HG02840 (cell line): ENCODE data around the gene SPAAR.
"Not testable (repeated sequence)": the region's sequence is repeated elsewhere in the genome, so short reads cannot be mapped to it uniquely, and the experiment has no call there.

ENCODE experiments used
- ATAC-seq: cut with Tn5 transposase; IDR thresholded peaks from one replicate; pipeline ENCODE4 v1.9.1; 2021; ENCODE audit warnings: mild to moderate bottlenecking, moderate library complexity, moderate number of reproducible peaks; ENCODE audit not compliant: unreplicated experiment, low FRiP score

The SPAAR gene

DNA sequence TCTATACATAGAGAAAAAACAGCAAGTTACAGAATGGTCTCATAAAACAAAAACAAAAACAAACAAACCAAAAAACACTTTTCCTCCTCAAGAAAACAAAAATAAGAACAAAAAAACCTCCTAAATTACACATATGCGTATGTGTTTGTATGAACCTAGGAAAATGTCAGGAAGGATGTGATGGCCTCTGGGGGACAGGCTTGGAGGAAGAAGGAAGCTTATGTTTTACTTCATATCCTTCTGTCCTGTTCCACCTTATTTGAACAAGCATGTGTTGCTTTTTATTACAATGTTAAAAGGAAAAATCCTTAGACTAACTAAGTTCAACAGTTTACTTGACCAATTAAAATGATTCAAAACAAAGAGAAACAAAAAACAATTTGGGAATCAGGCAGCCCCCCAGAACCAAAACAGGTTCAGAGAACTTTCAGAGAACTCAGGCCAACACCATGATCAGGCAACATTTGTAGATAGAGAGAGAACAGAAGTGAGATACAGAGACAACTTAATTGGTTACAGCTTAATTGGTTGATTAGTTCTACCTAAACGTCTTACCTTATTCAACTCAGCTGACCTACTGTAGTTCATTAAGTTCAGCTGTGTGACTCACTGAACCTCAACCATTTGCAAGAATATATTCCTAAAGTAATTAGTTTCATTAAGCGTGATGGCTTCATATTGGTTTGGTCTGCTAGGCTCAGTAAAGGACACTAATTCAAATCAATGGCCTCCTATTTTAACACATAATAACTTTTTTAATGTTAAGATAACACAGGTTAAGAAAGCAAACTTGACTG lies 10.1 kb downstream of the SPAAR start:
- ATAC-seq, result no peak

DNA sequence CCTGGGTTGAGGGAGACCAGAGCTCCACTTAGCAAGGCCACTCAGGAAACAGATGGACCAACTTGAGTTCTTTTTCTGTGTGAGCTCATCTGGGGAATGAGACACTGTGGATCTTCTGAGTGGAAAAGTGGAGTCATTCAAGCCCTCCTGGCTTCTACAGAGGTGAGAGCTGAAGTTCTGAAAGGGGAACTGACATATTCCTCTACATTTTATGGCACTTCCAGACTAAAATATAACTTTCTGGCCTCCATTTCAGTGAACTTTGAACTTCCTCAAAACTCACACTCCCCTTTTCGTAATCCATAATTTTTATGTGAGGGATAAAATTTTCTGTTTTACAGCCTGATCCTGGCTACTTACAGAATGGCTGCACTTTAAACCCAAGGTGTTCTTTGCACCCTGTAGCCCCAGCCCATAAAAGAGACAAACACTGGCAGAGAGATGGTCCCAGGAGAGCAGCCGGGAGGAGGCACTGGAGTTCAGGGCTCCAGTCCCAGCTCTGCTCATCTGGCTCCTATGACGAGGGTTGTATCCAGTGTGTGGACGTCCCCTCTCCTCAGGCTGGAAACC lies 10.8 kb downstream of the SPAAR start:
- ATAC-seq, result no peak

DNA sequence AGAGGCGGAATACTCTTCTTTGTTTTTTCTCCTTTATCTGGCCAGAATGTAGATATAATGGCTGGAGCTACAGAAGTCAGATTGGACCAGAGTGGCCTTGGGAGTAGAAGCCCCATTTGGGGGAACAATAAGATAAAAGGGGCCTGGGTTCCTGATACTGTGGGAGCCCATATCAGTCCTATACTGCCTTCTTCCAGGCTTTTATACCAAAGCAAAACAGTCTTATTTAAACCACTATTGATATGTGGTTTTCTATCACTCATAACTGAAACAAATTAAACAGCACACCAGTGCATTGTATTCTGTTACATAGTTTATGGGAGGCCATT lies 14.3 kb downstream of the SPAAR start:
- ATAC-seq, result no peak

DNA sequence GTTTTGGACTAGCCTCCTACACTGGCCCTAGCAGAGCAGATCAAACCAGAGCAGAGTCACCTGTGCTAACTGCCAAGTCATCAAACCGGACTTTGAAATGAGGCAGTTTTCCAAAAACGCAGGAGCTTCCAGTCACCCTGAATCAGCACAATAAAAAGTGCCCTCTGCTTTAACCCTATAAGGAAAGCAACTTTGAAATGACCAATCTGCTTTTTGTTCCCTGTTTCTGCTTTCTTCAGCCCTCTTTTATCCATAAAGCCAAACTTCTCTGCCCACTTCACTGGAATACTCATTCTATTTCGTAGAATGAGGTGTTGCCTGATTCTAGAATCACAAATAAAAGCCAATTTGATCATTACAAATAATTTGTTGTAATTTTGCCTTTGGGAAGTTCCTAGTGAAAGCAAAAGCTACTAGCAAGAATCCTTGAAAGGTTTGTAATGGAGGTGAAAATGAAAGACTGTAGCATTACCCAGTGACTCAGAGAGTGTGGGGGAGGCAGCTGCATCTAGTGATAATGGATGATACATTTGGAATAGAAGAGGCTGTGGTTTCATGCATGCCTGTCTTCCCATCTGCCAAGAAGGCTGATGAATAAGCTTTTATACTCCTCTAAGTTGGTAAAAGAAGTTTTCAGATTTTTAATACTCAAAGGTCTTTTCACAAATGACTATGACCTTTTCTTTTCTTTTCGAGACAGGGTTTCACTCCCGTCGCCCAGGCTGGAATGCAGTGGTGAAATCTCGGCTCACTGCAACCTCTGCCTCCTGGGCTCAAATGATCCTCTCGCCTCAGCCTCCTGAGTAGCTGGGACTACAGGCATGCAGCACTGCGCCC lies 14.9 kb downstream of the SPAAR start:
- ATAC-seq, result no peak

DNA sequence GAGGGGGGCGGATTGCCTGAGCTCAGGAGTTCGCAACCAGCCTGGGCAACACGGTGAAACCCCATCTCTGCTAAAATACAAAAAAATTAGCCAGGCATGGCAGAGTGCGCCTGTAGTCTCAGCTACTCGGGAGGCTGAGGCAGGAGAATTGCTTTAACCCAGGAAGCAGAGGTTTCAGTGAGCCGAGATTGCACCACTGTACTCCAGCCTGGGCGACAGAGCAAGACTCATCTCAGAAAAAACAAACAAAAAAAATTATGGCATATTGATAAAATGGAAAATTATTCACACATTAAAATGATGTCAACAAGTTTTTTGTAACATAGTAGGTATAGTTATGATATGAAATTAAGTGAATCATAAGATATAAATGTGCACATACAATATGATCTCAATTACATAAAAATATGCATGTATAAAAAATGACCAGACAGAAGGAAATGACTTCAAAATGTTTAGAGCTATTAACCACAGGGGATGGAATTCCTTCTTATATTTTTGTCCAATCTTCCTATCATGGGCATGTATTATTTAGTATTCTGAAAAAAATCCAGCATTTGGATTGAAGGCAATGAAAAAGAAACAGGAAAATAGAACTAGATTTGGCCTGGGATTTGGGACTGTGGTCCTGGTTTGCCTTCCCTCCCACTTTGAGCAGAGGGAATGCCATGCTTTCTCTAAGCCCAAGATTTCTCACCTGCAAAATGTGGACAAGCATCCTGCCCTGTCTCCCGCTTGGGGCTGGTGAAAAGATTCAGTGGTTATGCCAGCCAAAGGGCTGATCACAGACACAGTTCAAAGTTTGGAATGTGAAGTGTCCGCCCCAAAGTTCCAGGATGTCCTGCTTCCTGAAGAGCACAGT lies 19.5 kb downstream of the SPAAR start:
- no peak for ATAC-seq

- ATAC-seq, result no peak
Measured at GRCh38 chr9:35929453-35929718, 20.1 kb downstream of the SPAAR start.

- no peak for ATAC-seq
Measured at GRCh38 chr9:35930521-35930920, 21.2 kb downstream of the SPAAR start.

GRCh38 chr9:35930989-35931388 lies 21.7 kb downstream of the SPAAR start:
- ATAC-seq, result no peak

- no peak for ATAC-seq
Measured at GRCh38 chr9:35932735-35933134, 23.4 kb downstream of the SPAAR start.

DNA sequence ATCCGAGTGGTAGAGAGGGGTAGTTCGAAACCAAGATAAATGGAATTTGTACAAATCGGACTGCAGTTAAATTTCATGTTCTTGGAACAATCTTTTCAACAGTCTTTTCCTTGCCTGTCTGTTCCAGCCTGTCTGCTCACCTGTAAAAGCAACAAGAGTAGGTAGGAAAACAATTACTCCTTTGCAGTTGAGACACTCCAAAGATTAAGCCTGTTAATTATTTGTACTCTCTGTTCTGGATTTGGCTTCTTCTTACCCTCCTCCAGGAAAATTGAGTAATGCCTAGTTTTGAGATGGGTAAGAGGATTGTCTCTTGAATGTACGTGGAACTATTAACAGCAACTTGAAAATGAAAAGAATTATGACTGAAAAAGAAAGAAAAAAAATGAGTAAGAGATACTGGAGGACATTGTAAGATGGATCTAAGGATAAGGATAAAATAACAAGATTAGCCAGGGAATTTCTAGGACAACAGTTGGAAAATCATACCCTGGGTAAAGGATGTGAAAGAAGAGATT lies 24.3 kb downstream of the SPAAR start:
- ATAC-seq, result no peak

- ATAC-seq, result not testable (repeated sequence)
Measured at GRCh38 chr9:35934069-35934468, 24.8 kb downstream of the SPAAR start.

DNA sequence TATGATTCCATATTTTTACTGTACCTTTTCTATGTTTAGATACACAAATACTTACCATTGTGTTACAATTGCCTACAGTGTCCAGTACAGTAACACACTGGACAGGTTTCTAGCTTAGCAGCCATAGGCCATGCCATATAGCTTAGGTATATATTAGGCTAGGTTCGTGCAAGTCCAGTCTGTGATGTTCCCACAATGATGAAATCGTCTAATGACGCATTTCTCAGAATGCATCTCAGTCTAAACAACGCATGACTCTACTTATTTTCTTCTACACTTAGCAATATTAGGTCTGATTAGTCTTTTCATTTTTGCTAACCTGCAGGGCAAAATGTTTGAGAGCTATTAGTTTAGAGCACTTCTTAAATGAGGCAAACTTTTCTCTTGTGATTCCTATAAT lies 26.0 kb downstream of the SPAAR start:
- ATAC-seq, result no peak

- ATAC-seq, result no peak
Measured at GRCh38 chr9:35935755-35936509, 26.6 kb downstream of the SPAAR start.

DNA sequence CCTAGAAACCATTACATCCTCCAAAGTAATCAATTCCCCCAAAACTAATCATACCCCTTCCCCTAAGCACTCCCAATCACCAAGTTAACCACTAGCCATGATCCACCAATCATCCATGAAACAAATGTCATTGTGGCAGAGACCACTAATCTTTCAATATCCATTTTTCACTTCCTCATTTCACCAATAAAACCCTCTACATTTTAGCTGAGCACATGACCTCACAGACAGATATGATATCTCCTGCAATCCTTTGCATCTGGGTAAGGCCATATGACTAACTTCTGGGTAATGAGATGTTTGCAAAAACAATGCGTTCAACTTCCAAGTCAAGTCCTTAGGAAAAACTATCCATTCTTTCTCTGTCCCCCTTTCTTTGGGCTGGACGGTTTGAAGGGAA lies 27.9 kb downstream of the SPAAR start:
- no peak for ATAC-seq

GRCh38 chr9:35938474-35939356 lies 29.4 kb downstream of the SPAAR start:
- no peak for ATAC-seq

DNA sequence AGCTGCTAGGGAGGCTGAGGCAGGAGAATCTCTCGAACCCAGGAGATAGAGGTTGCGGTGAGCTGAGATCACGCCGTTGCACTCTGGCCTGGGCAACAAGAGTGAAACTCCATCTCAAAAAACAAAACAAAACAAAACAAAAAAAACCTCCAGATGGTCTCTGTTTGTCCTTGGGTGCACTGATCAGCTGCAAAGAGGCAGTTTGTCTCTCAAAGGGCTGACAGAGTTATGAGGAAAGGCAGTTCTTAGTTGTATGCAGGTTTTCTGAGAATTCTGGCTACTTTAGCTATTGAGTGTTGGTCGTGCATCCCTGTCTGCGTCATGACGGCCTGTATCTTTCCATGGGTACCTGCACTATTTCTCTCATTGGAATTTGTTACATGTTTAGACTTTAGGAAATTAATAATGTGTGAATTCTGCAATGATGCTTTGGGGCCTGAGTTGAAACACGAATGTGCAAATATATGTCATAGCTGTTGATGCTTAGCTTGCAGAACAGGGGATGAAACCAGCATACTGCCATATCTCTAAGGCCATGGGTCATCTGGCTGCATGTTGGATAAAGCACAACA lies 30.5 kb downstream of the SPAAR start:
- no peak for ATAC-seq

DNA sequence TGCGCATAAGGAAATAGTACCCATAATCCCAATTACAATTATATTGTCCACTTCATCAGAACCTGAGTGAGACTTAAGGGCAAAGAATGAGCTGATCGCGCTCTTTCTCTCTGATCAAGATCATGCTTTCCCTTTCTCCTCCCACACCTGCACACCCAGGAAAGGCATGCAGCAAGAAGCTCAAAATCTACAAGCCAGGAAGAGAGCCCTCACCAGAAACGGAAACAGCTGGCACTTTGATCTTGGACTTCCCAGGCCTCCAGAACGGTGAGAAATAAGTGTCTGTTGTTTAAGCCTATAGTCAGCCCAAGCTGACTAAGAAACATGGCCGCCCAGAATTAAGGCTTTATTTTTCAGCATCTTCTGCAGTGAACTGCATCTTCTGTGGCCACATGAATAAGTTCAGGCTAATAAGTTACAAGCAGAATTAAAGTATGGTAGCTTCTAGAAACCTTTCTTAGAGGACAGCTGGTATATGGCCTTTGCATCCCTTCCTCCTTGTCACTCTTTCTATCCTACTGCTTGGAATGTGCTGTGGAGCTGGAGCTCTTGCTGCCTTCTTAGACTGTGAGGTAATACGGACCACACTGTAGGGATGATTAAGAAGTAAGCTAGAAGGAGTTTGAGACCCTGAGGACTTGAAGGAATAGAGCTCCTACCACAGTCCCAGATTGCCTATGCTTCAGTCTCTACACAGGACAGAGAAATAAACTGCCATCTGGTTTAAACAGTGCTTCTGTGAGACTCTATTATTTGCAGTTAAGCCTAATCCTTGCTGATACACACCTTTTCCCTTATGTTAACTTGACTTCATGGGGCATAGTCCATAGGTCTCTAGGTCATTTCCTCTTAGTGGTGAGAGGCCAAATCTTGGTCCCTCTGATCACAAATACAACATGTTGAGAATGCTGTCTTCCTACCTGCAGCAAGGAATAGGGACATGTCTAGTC lies 31.4 kb downstream of the SPAAR start:
- no peak for ATAC-seq

DNA sequence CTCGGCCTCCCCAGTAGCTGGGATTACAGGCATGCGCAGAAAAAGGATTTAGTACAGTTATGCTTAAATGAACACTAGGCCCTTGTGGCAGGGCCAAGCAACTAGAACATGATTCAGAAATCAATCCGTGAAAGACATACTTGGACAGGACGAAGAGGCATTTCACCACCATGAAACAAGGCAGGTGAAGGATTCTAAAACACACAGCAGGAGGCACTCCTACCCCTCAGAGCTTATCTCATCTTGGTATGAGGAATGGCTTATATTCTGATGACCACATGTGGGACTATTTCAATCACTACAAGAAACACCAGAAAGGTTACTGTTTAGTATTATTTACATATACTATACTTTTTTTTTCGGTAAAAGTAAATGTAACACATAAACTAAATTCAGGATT lies 33.0 kb downstream of the SPAAR start:
- ATAC-seq, result no peak
